CD4-positive, alpha-beta memory T cell (primary cell): ENCODE data around the gene TMEM229B. TPM values are rescaled to one million over a fixed set of nuclear protein-coding genes. Genes with fewer than 3 reads are reported as not detected.
A peak's percentile ranks its signal among the peaks of the same experiment; 100 is the strongest.

Source experiments
- CTCF ChIA-PET: fragments of 350-600 bp; sonication (Branson Sonifier 250); formaldehyde crosslinking; loops from one replicate; lab custom pipeline; 2021; ENCODE audit warnings: inconsistent platforms; ENCODE audit not compliant: partially characterized antibody; lab: Charles Lee
- POLR2A ChIA-PET: fragments of 350-600 bp; sonication (Branson Sonifier 250); formaldehyde crosslinking; loops from one replicate; lab custom pipeline; 2021; ENCODE audit not compliant: partially characterized antibody; lab: Charles Lee
- DNase-seq, 5 donors: peaks; one replicate each; pipeline versions ENCODE4 v3.0.0 to v3.0.0-alpha.2; 2020 to 2022; ENCODE audit warnings: mixed read lengths in 1 of 5
- H3K27ac ChIP-seq: one replicate; pipeline ENCODE4 v1.7.0; 2013; ENCODE audit warnings: low read depth, low read length
- H3K27me3 ChIP-seq: 2 replicates; pipeline ENCODE4 v1.7.0; 2013; ENCODE audit warnings: mild to moderate bottlenecking, low read length, moderate library complexity; ENCODE audit not compliant: insufficient read depth
- H3K36me3 ChIP-seq: 2 replicates; pipeline ENCODE4 v1.7.0; 2013; ENCODE audit warnings: mild to moderate bottlenecking, low read length, moderate library complexity; ENCODE audit not compliant: insufficient read depth
- H3K4me1 ChIP-seq: 2 replicates; pipeline ENCODE4 v1.7.0; 2013; ENCODE audit warnings: mild to moderate bottlenecking, low read length, moderate library complexity; ENCODE audit not compliant: insufficient read depth
- H3K4me3 ChIP-seq, 2 donors: one replicate each; pipeline ENCODE4 v1.7.0; 2013; ENCODE audit warnings: low read length in 2 of 2, mild to moderate bottlenecking in 1 of 2
- H3K9me3 ChIP-seq, 2 donors: one replicate each; pipeline ENCODE4 v1.7.0; 2013; ENCODE audit warnings: low read length in 2 of 2, control low read depth in 1 of 2; ENCODE audit not compliant: control insufficient read depth in 1 of 2
- H3K27ac Mint-ChIP-seq, 7 donors: one replicate each; pipeline ENCODE4 v1.8.0; 2020 to 2021; ENCODE audit warnings: mixed read lengths in 7 of 7, mild to moderate bottlenecking in 6 of 7, inconsistent platforms in 3 of 7, moderate library complexity in 3 of 7
- H3K27me3 Mint-ChIP-seq, 2 donors: one replicate each; pipeline ENCODE4 v1.8.0; 2020 to 2021; ENCODE audit warnings: mixed read lengths in 2 of 2
- H3K36me3 Mint-ChIP-seq, 2 donors: one replicate each; pipeline ENCODE4 v1.8.0; 2020 to 2021; ENCODE audit warnings: mixed read lengths in 2 of 2, inconsistent platforms in 1 of 2, mild to moderate bottlenecking in 1 of 2
- H3K4me1 Mint-ChIP-seq, 4 donors: one replicate each; pipeline ENCODE4 v1.8.0; 2020 to 2021; ENCODE audit warnings: mixed read lengths in 4 of 4, mild to moderate bottlenecking in 1 of 4
- H3K4me3 Mint-ChIP-seq, 8 donors: one replicate each; pipeline ENCODE4 v1.8.0; 2020 to 2021; ENCODE audit warnings: mixed read lengths in 8 of 8, mild to moderate bottlenecking in 7 of 8, moderate library complexity in 6 of 8, inconsistent platforms in 3 of 8
- H3K9me3 Mint-ChIP-seq, 8 donors: one replicate each; pipeline ENCODE4 v1.8.0; 2020 to 2021; ENCODE audit warnings: mixed read lengths in 8 of 8, mild to moderate bottlenecking in 5 of 8, inconsistent platforms in 3 of 8, moderate library complexity in 1 of 8
- intact Hi-C: fragments of 100-400 bp; cut with micrococcal nuclease; formaldehyde crosslinking; loops from one replicate; pipeline ENCODE4 v1.15.1; 2023
- polyA plus RNA-seq, 2 donors: library from polyadenylated mRNA; unstranded; fragments of 300-500 nt; fragmentation: Illumina TruSeq; gene quantifications; one replicate each; pipeline ENCODE4 v1.2.3, GENCODE V29; 2021
- total RNA-seq, 2 experiments: library from RNA; stranded (reverse); gene quantifications; one replicate each; pipeline ENCODE4 v1.2.3, GENCODE V29; 2021

TMEM229B gene
- total and polyA plus RNA-seq, 4 experiments from 2014 or later = 12.5 to 35.8 (median 31.9) TPM

DNA sequence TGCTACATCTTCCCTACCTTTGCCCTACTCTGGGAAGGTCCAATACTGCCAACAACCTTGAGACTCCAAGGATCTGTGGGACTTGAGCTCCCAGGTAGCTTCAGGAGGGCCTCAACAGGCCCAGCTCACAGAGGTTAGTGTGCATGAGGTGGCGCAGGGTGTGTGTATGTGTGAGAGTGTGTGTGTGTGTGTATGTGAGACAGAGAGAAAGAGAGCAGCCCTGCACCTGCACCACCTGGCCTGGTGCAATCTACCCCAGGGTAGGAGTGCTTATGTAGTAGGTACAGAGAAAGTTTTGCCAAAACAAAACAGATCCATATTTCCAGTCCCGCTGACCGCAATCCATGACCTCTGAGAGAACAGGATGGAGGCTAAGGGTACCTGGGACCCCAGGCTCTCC lies 24.6 kb downstream of the TMEM229B start:
- POLR2A ChIA-PET = interaction anchor here (1.9 kb wide), 1 partner anchor 24 kb away, joined by 5 read pairs; the partner anchor contains the start of gene TMEM229B
- Histone ChIP-seq H3K27me3 (no peaks in the 10 kb centered on the region), H3K27ac (no peak overlapping the region), H3K9me3 (no peaks in the 10 kb centered on the region), H3K4me1 (peaks cover 25% of the 10 kb centered on the region), H3K36me3 (no peaks in the 10 kb centered on the region), H3K4me3 (no peak overlapping the region)
- Mint-ChIP-seq H3K27me3 (no peaks in the 10 kb centered on the region), H3K36me3 (no peaks in the 10 kb centered on the region), H3K9me3 (no peaks in the 10 kb centered on the region), H3K27ac (peak overlapping the region in 3 of 7 donors; percentile 7 to 44 (median 43)), H3K4me1 (peaks cover 21 to 30% (median 24%) of the 10 kb centered on the region in 4 donors), H3K4me3 (peak overlapping the region in 2 of 8 donors; percentile 24 to 63)
- CTCF ChIA-PET = interaction anchor here (3.1 kb wide), 1 partner anchor 108 kb away, joined by 8 read pairs; no protein-coding TSS in a partner anchor
- DNase-seq = no peak
- intact Hi-C loops = no loop called here

DNA sequence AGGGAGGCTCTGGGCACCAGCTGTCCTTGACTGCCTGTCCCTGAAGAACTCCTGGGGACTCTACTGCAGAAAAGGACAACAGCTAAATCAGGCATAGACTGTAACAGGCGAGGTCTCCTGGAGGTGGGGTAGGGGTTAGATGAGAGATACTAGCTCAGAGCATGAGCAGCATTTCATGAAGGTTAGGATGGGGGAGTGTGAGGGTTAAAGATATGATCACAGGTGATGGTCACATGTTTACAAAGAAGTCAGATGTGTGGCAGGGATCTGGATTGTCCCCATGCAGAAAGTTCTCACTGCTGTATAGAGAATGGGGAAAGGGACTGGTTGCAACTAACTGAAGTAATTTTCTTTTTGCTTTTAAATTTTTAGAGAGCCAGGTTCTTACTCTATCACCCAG lies 26.5 kb downstream of the TMEM229B start:
- H3K27ac ChIP-seq = no peak overlapping the region
- H3K9me3 Mint-ChIP-seq = no peaks in the 10 kb centered on the region
- no peaks in the 10 kb centered on the region for H3K27me3 ChIP-seq
- ChIA-PET POLR2A (no interaction called here), CTCF (interaction anchor here (1.0 to 3.1 kb wide), 4 partner anchors 8 to 110 kb away, joined by 3 to 8 read pairs (median 4); no protein-coding TSS in a partner anchor)
- no peak overlapping the region for H3K4me3 Mint-ChIP-seq
- no peaks in the 10 kb centered on the region for H3K9me3 ChIP-seq
- no peak for DNase-seq
- H3K36me3 Mint-ChIP-seq = no peaks in the 10 kb centered on the region
- intact Hi-C loops = no loop called here
- no peak overlapping the region for H3K27ac Mint-ChIP-seq
- no peaks in the 10 kb centered on the region for H3K36me3 ChIP-seq
- H3K4me1 Mint-ChIP-seq = peaks cover 14 to 21% (median 16%) of the 10 kb centered on the region in 4 donors
- H3K4me3 ChIP-seq = no peak overlapping the region
- H3K4me1 ChIP-seq = peaks cover 18% of the 10 kb centered on the region
- H3K27me3 Mint-ChIP-seq = no peaks in the 10 kb centered on the region

DNA sequence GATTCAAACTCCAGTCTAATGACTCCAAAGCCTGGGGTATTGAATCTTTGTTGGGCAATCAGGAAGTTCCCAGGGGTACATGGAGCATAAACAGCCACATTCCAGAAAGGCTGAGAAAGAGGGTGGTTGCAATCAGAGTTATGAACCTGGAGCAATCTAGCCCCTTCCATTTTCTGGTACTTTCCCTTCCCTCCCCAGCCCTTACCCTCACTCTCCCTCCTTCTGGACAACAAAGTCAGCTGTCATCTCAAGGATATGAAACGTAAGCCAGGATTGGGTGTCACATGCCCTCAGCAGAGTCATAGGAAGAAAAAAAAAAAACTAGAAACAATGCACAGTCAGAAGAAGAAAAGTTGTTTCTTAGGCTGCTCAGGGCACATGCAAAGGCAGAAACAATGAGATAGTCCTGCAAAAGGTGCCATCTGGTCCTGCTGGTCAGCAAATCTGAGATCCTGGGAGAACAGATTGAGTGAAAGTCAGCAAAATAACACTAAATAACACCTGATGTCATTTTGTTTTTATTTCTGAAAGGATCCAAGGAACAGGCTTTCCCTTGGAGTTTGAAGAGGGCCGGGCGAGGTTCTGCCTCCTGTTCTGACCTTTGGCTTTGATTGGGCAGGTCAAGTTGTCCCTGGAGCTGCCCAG lies 27.1 kb downstream of the TMEM229B start:
- H3K36me3 ChIP-seq = no peaks in the 10 kb centered on the region
- no peaks in the 10 kb centered on the region for H3K27me3 Mint-ChIP-seq
- no peaks in the 10 kb centered on the region for H3K9me3 Mint-ChIP-seq
- H3K4me1 ChIP-seq = peaks cover 16% of the 10 kb centered on the region
- no peaks in the 10 kb centered on the region for H3K9me3 ChIP-seq
- ChIA-PET CTCF (interaction anchor here (1.4 to 3.1 kb wide), 2 partner anchors 35 to 110 kb away, joined by 4 to 8 read pairs; no protein-coding TSS in a partner anchor), POLR2A (no interaction called here)
- no peaks in the 10 kb centered on the region for H3K36me3 Mint-ChIP-seq
- intact Hi-C loops = no loop called here
- H3K4me3 Mint-ChIP-seq = no peak overlapping the region
- no peak overlapping the region for H3K4me3 ChIP-seq
- DNase-seq = no peak
- H3K27me3 ChIP-seq = no peaks in the 10 kb centered on the region
- H3K27ac Mint-ChIP-seq = no peak overlapping the region
- H3K27ac ChIP-seq = no peak overlapping the region
- peaks cover 13 to 19% (median 14%) of the 10 kb centered on the region in 4 donors for H3K4me1 Mint-ChIP-seq

DNA sequence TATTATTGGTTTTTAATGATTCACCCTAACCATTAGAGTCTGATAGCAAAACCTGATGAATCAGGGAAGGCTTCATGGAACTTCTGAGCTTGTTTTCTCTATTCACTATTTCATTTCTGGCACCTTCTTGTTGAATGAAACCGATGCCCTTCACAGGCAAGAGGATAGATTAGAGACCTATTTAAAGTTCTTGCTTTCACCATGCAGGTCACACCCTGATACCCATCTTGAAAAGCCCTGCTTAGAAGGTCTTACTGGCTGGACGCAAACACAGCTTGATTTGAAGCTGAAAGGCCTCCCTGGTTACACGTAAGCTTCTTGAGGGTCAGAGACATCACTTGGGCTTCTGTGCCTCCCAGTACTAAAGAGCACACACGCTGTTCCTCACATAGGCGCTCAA lies 29.2 kb downstream of the TMEM229B start:
- Histone ChIP-seq H3K27ac (no peak overlapping the region), H3K4me1 (peaks cover 8% of the 10 kb centered on the region), H3K27me3 (no peaks in the 10 kb centered on the region), H3K4me3 (no peak overlapping the region), H3K9me3 (no peaks in the 10 kb centered on the region), H3K36me3 (no peaks in the 10 kb centered on the region)
- CTCF ChIA-PET = interaction anchor here (1.7 kb wide), 1 partner anchor 245 kb away, joined by 4 read pairs; no protein-coding TSS in a partner anchor
- intact Hi-C loops = no loop called here
- no peak for DNase-seq
- Mint-ChIP-seq H3K4me1 (peaks cover 6 to 9% (median 7%) of the 10 kb centered on the region in 4 donors), H3K9me3 (no peaks in the 10 kb centered on the region), H3K27ac (no peak overlapping the region), H3K36me3 (no peaks in the 10 kb centered on the region), H3K27me3 (no peaks in the 10 kb centered on the region), H3K4me3 (no peak overlapping the region)
- POLR2A ChIA-PET = no interaction called here

DNA sequence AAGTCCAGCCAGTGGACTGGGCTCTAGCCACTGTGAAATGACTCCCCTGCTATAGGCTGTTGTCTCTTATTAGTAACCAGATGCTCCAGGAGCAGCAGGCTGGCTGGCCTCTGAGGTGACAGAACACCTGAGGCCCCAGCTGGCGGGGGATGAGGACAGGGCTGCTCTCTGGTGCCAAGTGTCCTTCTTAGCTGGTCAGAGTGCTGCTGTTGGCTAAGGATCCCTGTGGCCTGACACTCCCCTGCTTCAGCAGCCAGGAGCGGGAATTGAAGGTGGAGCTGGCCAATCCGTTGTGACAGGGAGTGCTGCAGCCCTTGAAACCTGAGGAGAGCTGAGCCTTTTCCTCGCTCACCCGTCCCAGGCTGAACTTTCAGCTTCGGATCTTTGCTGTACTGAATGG lies 30.7 kb downstream of the TMEM229B start:
- Mint-ChIP-seq H3K4me3 (no peak overlapping the region), H3K4me1 (peaks cover 0 to 2% (median 0%) of the 10 kb centered on the region in 4 donors), H3K9me3 (no peaks in the 10 kb centered on the region), H3K27me3 (no peaks in the 10 kb centered on the region), H3K27ac (no peak overlapping the region), H3K36me3 (no peaks in the 10 kb centered on the region)
- ChIA-PET POLR2A (no interaction called here), CTCF (interaction anchor here (0.7 to 1.4 kb wide), 3 partner anchors 12 to 46 kb away, joined by 3 to 6 read pairs (median 4); no protein-coding TSS in a partner anchor)
- Histone ChIP-seq H3K27me3 (no peaks in the 10 kb centered on the region), H3K4me1 (no peaks in the 10 kb centered on the region), H3K27ac (no peak overlapping the region), H3K4me3 (no peak overlapping the region), H3K9me3 (no peaks in the 10 kb centered on the region), H3K36me3 (no peaks in the 10 kb centered on the region)
- intact Hi-C loops = no loop called here
- no peak for DNase-seq

DNA sequence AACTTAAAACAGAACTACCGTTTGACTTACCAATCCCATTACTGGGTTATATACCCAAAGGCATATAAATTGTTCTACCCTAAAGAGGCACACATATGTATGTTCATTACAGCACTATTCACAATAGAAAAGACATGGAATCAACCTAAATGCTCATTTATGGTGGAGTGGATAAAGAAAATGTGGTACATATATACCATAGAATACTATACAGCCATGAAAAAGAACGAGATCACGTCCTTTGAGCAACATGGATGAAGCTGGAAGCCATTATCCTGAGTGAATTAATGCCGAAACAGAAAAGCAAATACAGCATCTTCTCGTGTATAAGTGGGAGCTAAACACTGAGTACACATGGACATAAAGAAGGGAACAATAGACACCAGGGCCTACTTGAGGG lies 31.8 kb downstream of the TMEM229B start:
- Histone ChIP-seq H3K27me3 (no peaks in the 10 kb centered on the region), H3K36me3 (no peaks in the 10 kb centered on the region), H3K4me3 (no peak overlapping the region), H3K4me1 (no peaks in the 10 kb centered on the region), H3K27ac (no peak overlapping the region), H3K9me3 (no peaks in the 10 kb centered on the region)
- intact Hi-C loops = no loop called here
- ChIA-PET POLR2A (no interaction called here), CTCF (no interaction called here)
- no peak for DNase-seq
- Mint-ChIP-seq H3K9me3 (no peaks in the 10 kb centered on the region), H3K36me3 (no peaks in the 10 kb centered on the region), H3K27ac (no peak overlapping the region), H3K27me3 (no peaks in the 10 kb centered on the region), H3K4me1 (no peaks in the 10 kb centered on the region), H3K4me3 (no peak overlapping the region)

DNA sequence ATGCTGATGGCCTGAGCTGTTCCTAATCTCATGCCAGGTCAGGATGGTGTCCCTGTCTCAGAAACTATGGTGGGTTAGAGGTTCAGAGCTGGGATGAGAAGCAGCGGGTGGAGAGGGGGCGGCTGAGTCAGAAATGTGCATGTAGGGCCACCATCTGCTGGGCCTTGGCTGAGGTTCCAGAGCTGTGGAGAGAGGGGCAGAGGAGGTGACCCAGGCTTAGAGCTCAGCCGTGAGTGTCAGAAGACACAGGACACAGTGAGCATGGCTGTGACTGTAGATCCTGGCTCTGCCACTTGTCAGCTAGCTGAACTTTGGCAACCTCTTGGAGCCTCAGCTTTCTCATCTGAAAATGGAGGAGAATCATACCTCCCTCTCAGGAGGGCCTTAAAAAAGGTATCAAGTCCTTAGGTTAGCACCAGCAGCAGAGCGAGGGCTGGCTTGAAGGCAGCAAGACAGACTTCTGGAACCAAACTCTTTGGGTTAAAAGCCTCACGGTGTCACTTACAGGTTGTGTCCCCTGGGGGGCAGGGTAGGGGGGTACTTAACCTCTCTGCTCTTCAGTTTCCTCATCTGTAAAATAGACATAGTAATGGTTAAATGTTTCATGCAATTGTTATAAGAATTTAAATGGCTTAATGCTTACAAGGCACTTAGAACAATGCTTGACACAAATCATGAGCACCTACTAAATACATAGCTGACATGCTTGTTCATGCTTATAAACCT lies 34.8 kb downstream of the TMEM229B start:
- Histone ChIP-seq H3K27me3 (no peaks in the 10 kb centered on the region), H3K9me3 (no peaks in the 10 kb centered on the region), H3K36me3 (no peaks in the 10 kb centered on the region), H3K4me1 (no peaks in the 10 kb centered on the region), H3K4me3 (no peak overlapping the region), H3K27ac (no peak overlapping the region)
- ChIA-PET CTCF (interaction anchor here (1.1 to 1.5 kb wide), 4 partner anchors 9 to 118 kb away, joined by 3 to 4 read pairs (median 4); no protein-coding TSS in a partner anchor), POLR2A (no interaction called here)
- Mint-ChIP-seq H3K4me1 (no peaks in the 10 kb centered on the region), H3K4me3 (no peak overlapping the region), H3K9me3 (peaks cover 0 to 10% (median 2%) of the 10 kb centered on the region in 8 donors), H3K27me3 (peaks cover 0 to 3% of the 10 kb centered on the region in 2 donors), H3K36me3 (peaks cover 0 to 4% of the 10 kb centered on the region in 2 donors), H3K27ac (no peak overlapping the region)
- DNase-seq = no peak
- intact Hi-C loops = no loop called here
